ENCODE results near the gene GSDMA. TPM values are rescaled to one million over a fixed set of nuclear protein-coding genes. Genes with fewer than 3 reads are reported as not detected.
A peak's percentile ranks its signal among the peaks of the same experiment; 100 is the strongest.

GSDMA gene
- total and polyA plus RNA-seq, 9 of the 15 experiments (the other 6 are each of a cell fraction or from before 2014, with no cell fraction given), result 0.04 to 0.13 (median 0.07) TPM; not detected in 2

DNA sequence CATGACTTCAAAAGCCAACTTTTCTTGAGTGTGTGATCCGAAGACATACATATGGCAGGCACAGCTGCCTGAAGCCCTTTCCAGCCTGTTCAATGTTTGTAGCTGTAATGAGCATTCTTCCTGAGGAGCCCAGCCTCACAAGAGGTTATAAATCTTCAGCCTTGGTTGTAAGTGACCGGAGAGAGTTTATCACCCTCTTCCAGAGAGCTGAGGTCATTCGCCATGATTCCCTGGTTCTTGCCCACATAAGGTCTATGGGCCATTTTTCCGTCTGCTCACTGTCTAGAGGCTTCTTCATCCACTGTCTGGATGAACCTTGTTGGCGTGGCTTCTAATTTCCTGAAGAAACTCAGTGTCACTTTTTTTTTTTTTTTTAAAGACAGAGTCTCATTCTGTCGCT lies 42.7 kb downstream of the GSDMA start:
- Histone ChIP-seq H3K4me3 (no peak overlapping the region), H3K4me1 (replicated peaks in 1 of 2; ENCODE audit: control insufficient read depth in 2 of 2, insufficient read depth in 2 of 2, low read length in 2 of 2) (peaks cover 3 to 7% of the 10 kb centered on the region in 2 experiments; a peak in 3 of 5 replicates), H3K4me2 (ENCODE audit: insufficient read depth, low read length) (peak overlapping the region; percentile 23), H2AFZ (ENCODE audit: low read depth, low read length) (0 out of 2 replicates have a peak overlapping the region, but pooled peaks have one; percentile 25), H3K9me3 (replicated peaks; ENCODE audit: control insufficient read depth, insufficient read depth, low read depth, low read length) (no peaks in the 10 kb centered on the region), H3K79me2 (ENCODE audit: control insufficient read depth, insufficient read depth, low read length) (no peaks in the 10 kb centered on the region), H3K27ac (ENCODE audit: extremely low read depth, low read depth, low read length) (peak overlapping the region; percentile 29; the same call in 2 of the 3 replicates), H3K27me3 (ENCODE audit: control insufficient read depth in 2 of 2, insufficient read depth in 2 of 2, low read length in 2 of 2) (no peaks in the 10 kb centered on the region), H3K9ac (ENCODE audit: insufficient read depth in 1 of 2, low read depth in 2 of 2, low read length in 2 of 2) (no peak overlapping the region; a peak in 1 of 4 replicates), H3K36me3 (ENCODE audit: control insufficient read depth, insufficient read depth, low read length) (no peaks in the 10 kb centered on the region), H3K9me1 (ENCODE audit: control insufficient read depth, insufficient read depth, low read length) (no peaks in the 10 kb centered on the region), H4K20me1 (replicated peaks; ENCODE audit: control insufficient read depth, insufficient read depth, low read length) (no peaks in the 10 kb centered on the region)
- 7% methylated on average over 5 of the region's 6 CpGs for WGBS (ENCODE audit: insufficient coverage, low coverage, missing lambda C conversion rate)
- DNase-seq (ENCODE audit: extremely low read depth in 1 of 4, low spot score in 3 of 4), result peak in 2 of 4 experiments; percentile 65 to 78
- BruUV-seq (replicated peaks), result no TSS peak
- FAIRE-seq, result peak; percentile 89
- peak; percentile 91 for ATAC-seq
- ChIA-PET POLR2A (interaction anchor here (1.0 to 1.7 kb wide), 3 partner anchors 9 to 107 kb away, joined by 3 to 7 read pairs (median 4); no protein-coding TSS in a partner anchor), CTCF (ENCODE audit: low intra/inter-chr PET ratio) (interaction anchor here (0.7 kb wide), 1 partner anchor 25 kb away, joined by 6 read pairs; no protein-coding TSS in a partner anchor)
- intact Hi-C loops (cut with micrococcal nuclease) (no loop called here), in situ Hi-C loops (cut with MboI) (loop anchor here (25.0 kb wide), 1 partner anchor 282 kb away; the partner anchor contains the start of gene CDC6)
- TF ChIP-seq, protein P1, sequence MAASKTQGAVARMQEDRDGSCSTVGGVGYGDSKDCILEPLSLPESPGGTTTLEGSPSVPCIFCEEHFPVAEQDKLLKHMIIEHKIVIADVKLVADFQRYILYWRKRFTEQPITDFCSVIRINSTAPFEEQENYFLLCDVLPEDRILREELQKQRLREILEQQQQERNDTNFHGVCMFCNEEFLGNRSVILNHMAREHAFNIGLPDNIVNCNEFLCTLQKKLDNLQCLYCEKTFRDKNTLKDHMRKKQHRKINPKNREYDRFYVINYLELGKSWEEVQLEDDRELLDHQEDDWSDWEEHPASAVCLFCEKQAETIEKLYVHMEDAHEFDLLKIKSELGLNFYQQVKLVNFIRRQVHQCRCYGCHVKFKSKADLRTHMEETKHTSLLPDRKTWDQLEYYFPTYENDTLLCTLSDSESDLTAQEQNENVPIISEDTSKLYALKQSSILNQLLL (CRISPR knock-in tag; IDR thresholded peaks at IDR 0.05; ENCODE audit: borderline replicate concordance), result no peak
- TF ChIP-seq ATF7 (IDR thresholded peaks at IDR 0.05) (peak; percentile 70; the same call in 1 of the 2 replicates), PML (IDR thresholded peaks at IDR 0.05; ENCODE audit: low read length) (0 out of 2 replicates have a peak, but pooled peaks have one; percentile 26), ILF3 (IDR thresholded peaks at IDR 0.05; ENCODE audit: borderline replicate concordance) (no peak), BHLHE40 (IDR thresholded peaks at IDR 0.05; ENCODE audit: low read length) (0 out of 2 replicates have a peak, but pooled peaks have one; percentile 11), KDM2B (CRISPR knock-in tag; IDR thresholded peaks at IDR 0.05) (no peak), ZNF121 (CRISPR knock-in tag; conservative IDR thresholded peaks at IDR 0.05) (no peak), ERF (CRISPR knock-in tag; IDR thresholded peaks at IDR 0.05) (no peak), CBFA2T2 (conservative IDR thresholded peaks at IDR 0.05) (peak; percentile 69), ZNF766 (CRISPR knock-in tag; conservative IDR thresholded peaks at IDR 0.05) (peak; percentile 96), TARDBP (IDR thresholded peaks at IDR 0.05) (no peak), ZNF436 (CRISPR knock-in tag; IDR thresholded peaks at IDR 0.05) (no peak)
- TF ChIP-seq, protein P2, sequence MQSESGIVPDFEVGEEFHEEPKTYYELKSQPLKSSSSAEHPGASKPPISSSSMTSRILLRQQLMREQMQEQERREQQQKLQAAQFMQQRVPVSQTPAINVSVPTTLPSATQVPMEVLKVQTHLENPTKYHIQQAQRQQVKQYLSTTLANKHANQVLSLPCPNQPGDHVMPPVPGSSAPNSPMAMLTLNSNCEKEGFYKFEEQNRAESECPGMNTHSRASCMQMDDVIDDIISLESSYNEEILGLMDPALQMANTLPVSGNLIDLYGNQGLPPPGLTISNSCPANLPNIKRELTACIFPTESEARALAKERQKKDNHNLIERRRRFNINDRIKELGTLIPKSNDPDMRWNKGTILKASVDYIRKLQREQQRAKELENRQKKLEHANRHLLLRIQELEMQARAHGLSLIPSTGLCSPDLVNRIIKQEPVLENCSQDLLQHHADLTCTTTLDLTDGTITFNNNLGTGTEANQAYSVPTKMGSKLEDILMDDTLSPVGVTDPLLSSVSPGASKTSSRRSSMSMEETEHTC (IDR thresholded peaks at IDR 0.05), result no peak
- TF ChIP-seq, protein P3, sequence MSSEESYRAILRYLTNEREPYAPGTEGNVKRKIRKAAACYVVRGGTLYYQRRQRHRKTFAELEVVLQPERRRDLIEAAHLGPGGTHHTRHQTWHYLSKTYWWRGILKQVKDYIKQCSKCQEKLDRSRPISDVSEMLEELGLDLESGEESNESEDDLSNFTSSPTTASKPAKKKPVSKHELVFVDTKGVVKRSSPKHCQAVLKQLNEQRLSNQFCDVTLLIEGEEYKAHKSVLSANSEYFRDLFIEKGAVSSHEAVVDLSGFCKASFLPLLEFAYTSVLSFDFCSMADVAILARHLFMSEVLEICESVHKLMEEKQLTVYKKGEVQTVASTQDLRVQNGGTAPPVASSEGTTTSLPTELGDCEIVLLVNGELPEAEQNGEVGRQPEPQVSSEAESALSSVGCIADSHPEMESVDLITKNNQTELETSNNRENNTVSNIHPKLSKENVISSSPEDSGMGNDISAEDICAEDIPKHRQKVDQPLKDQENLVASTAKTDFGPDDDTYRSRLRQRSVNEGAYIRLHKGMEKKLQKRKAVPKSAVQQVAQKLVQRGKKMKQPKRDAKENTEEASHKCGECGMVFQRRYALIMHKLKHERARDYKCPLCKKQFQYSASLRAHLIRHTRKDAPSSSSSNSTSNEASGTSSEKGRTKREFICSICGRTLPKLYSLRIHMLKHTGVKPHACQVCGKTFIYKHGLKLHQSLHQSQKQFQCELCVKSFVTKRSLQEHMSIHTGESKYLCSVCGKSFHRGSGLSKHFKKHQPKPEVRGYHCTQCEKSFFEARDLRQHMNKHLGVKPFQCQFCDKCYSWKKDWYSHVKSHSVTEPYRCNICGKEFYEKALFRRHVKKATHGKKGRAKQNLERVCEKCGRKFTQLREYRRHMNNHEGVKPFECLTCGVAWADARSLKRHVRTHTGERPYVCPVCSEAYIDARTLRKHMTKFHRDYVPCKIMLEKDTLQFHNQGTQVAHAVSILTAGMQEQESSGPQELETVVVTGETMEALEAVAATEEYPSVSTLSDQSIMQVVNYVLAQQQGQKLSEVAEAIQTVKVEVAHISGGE (CRISPR knock-in tag; IDR thresholded peaks at IDR 0.05), result peak in 1 of 3 experiments; percentile 59; a peak in 1 of 6 replicates
- TF ChIP-seq, protein P4, sequence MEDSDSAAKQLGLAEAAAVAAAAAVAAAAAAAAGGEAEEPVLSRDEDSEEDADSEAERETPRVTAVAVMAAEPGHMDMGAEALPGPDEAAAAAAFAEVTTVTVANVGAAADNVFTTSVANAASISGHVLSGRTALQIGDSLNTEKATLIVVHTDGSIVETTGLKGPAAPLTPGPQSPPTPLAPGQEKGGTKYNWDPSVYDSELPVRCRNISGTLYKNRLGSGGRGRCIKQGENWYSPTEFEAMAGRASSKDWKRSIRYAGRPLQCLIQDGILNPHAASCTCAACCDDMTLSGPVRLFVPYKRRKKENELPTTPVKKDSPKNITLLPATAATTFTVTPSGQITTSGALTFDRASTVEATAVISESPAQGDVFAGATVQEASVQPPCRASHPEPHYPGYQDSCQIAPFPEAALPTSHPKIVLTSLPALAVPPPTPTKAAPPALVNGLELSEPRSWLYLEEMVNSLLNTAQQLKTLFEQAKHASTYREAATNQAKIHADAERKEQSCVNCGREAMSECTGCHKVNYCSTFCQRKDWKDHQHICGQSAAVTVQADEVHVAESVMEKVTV (CRISPR knock-in tag; IDR thresholded peaks at IDR 0.05), result no peak

Data from K562 (cell line).